Fibroblast of lung (primary cell): Measurements from ENCODE around the gene ZNF280A. TPM values are rescaled to one million over a fixed set of nuclear protein-coding genes. Genes with fewer than 3 reads are reported as not detected.

Experiments
- DNase-seq, 2 donors: peaks; one replicate each; pipeline versions ENCODE4 v3.0.0 to v3.0.0-alpha.2; 2010; ENCODE audit warnings: low read depth in 2 of 2
- H2AFZ ChIP-seq: 2 replicates; pipeline ENCODE4 v1.5.1; 2012; ENCODE audit warnings: low read length, control low read depth, inconsistent platforms
- H3K27ac ChIP-seq: 2 replicates; pipeline ENCODE4 v1.5.1; 2011; ENCODE audit warnings: low read length, control low read depth; ENCODE audit not compliant: insufficient read depth
- H3K27me3 ChIP-seq: 2 replicates; pipeline ENCODE4 v1.5.1; 2011; ENCODE audit warnings: mild to moderate bottlenecking, low read length; ENCODE audit not compliant: control insufficient read depth, insufficient read depth
- H3K36me3 ChIP-seq: 2 replicates; pipeline ENCODE4 v1.5.1; 2011; ENCODE audit warnings: low read length; ENCODE audit not compliant: control insufficient read depth, insufficient read depth
- H3K4me1 ChIP-seq: 2 replicates; pipeline ENCODE4 v1.5.1; 2011; ENCODE audit warnings: low read length; ENCODE audit not compliant: control insufficient read depth, insufficient read depth; ENCODE audit errors: extremely low read depth
- H3K4me2 ChIP-seq: 2 replicates; pipeline ENCODE4 v1.5.1; 2011; ENCODE audit warnings: low read length, control low read depth; ENCODE audit not compliant: insufficient read depth; ENCODE audit errors: extremely low read depth
- H3K4me3 ChIP-seq, 4 experiments: fragments of 200-600 bp in 1 of 4; sonication (generic) in 1 of 4; replicated peaks in 1 of 4; 2 replicates each; pipeline ENCODE4 v1.5.1; 2011 to 2016; ENCODE audit warnings: low read length in 4 of 4, low read depth in 3 of 4, mild to moderate bottlenecking in 3 of 4, control low read depth in 2 of 4, inconsistent platforms in 1 of 4, mixed read lengths in 1 of 4; ENCODE audit not compliant: insufficient read depth in 1 of 4; ENCODE audit errors: control extremely low read depth in 1 of 4
- H3K79me2 ChIP-seq: 2 replicates; pipeline ENCODE4 v1.5.1; 2012; ENCODE audit warnings: mild to moderate bottlenecking, low read length, inconsistent platforms; ENCODE audit not compliant: control insufficient read depth, insufficient read depth
- H3K9ac ChIP-seq: 2 replicates; pipeline ENCODE4 v1.5.1; 2011; ENCODE audit warnings: mild to moderate bottlenecking, low read length, control low read depth; ENCODE audit not compliant: insufficient read depth
- H3K9me3 ChIP-seq: 2 replicates; pipeline ENCODE4 v1.5.1; 2012; ENCODE audit warnings: low read depth, low read length; ENCODE audit not compliant: control insufficient read depth, insufficient read depth
- H4K20me1 ChIP-seq: 2 replicates; pipeline ENCODE4 v1.5.1; 2011; ENCODE audit warnings: low read length; ENCODE audit not compliant: control insufficient read depth, insufficient read depth; ENCODE audit errors: extremely low read depth
- EZH2 ChIP-seq: IDR thresholded peaks from 2 replicates; pipeline ENCODE4 v1.5.1; 2012; ENCODE audit warnings: low read length, control low read depth, mild to moderate bottlenecking; ENCODE audit errors: missing control alignments
- polyA plus RNA-seq, 2 donors: library from polyadenylated mRNA; depleted of rRNA in 1 of 2; stranded (reverse) in 1 of 2; unstranded in 1 of 2; fragments of >200 nt; gene quantifications; 2 replicates each; pipeline ENCODE4 v1.2.1, GENCODE V29; 2011 to 2012; ENCODE audit warnings: missing spikeins in 1 of 2
- total RNA-seq: library from RNA; depleted of rRNA; stranded (reverse); fragments of >200 nt; gene quantifications from 2 replicates; pipeline ENCODE4 v1.2.1, GENCODE V29; 2014
- TF ChIP-seq, protein P1 (sequence below), 2 donors: IDR thresholded peaks in 1 of 2; conservative IDR thresholded peaks in 1 of 2; 1 replicate in 1 of 2; 2 replicates in 1 of 2; pipeline ENCODE4 v1.5.1; 2011 to 2012; ENCODE audit warnings: low read length in 2 of 2, control low read depth in 1 of 2, inconsistent platforms in 1 of 2, low read depth in 1 of 2, mild to moderate bottlenecking in 1 of 2

The ZNF280A gene
- total and polyA plus RNA-seq, 2 donors (not counting 1 experiment from before 2014, with no cell fraction given), result not detected

DNA sequence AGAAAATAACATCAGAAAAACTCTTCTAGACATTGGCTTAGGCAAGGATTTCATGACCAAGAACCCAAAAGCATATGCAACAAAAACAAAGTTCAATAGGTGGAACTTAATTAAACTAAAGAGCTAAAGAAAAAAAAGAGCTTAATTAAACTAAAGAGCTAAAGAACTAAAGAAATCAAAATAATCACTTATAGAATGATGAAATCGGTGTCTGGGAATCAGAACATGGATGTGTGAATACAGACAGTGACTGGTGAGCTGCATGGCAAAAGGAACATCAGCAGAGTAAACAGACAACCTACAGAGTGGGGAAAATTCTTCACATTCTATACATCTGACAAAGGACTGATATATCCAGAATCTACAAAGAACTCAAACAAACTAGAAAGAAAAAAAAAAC is 53.0 kb downstream of the ZNF280A start:
- H3K79me2 ChIP-seq, result no peaks in the 10 kb centered on the region
- no peaks in the 10 kb centered on the region for H3K9me3 ChIP-seq
- H3K4me3 ChIP-seq, result no peak overlapping the region
- H3K9ac ChIP-seq, result no peak overlapping the region
- no peak for TF ChIP-seq EZH2
- TF ChIP-seq, protein P1, sequence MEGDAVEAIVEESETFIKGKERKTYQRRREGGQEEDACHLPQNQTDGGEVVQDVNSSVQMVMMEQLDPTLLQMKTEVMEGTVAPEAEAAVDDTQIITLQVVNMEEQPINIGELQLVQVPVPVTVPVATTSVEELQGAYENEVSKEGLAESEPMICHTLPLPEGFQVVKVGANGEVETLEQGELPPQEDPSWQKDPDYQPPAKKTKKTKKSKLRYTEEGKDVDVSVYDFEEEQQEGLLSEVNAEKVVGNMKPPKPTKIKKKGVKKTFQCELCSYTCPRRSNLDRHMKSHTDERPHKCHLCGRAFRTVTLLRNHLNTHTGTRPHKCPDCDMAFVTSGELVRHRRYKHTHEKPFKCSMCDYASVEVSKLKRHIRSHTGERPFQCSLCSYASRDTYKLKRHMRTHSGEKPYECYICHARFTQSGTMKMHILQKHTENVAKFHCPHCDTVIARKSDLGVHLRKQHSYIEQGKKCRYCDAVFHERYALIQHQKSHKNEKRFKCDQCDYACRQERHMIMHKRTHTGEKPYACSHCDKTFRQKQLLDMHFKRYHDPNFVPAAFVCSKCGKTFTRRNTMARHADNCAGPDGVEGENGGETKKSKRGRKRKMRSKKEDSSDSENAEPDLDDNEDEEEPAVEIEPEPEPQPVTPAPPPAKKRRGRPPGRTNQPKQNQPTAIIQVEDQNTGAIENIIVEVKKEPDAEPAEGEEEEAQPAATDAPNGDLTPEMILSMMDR (conservative IDR thresholded peaks at IDR 0.05 in 1 of 2, IDR thresholded peaks at IDR 0.05 in 1 of 2; ENCODE audit: low read depth in 1 of 2, low read length in 2 of 2), result no peak
- no peaks in the 10 kb centered on the region for H3K36me3 ChIP-seq
- no peaks in the 10 kb centered on the region for H3K27me3 ChIP-seq
- DNase-seq, result no peak
- H4K20me1 ChIP-seq, result no peaks in the 10 kb centered on the region
- no peak overlapping the region for H2AFZ ChIP-seq
- H3K4me1 ChIP-seq, result no peaks in the 10 kb centered on the region
- no peak overlapping the region for H3K4me2 ChIP-seq
- no peak overlapping the region for H3K27ac ChIP-seq

DNA sequence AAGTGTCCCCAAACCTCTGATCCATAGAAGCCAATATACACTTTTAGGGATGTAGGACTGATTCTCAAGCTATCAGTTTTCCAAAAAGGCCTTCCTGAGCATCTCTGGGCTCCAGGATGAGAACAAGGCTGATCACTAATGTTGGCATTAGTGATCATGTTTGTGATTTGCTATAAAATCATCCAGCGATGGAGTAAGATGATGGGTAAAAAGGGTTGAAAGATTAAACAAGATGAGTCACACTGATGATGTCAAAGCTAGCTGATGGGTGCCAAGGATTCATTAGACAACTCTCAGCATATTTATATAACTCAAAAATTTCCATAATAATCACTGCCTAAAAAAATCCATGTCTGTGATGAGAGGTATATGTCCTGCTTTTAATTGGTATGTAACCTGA is 54.3 kb downstream of the ZNF280A start:
- no peaks in the 10 kb centered on the region for H3K79me2 ChIP-seq
- H4K20me1 ChIP-seq, result no peaks in the 10 kb centered on the region
- DNase-seq, result no peak
- H3K36me3 ChIP-seq, result no peaks in the 10 kb centered on the region
- no peak for TF ChIP-seq EZH2
- TF ChIP-seq, protein P1 (conservative IDR thresholded peaks at IDR 0.05 in 1 of 2, IDR thresholded peaks at IDR 0.05 in 1 of 2; ENCODE audit: low read depth in 1 of 2, low read length in 2 of 2), result no peak
- no peak overlapping the region for H3K4me3 ChIP-seq
- no peaks in the 10 kb centered on the region for H3K9me3 ChIP-seq
- no peaks in the 10 kb centered on the region for H3K4me1 ChIP-seq
- H3K4me2 ChIP-seq, result no peak overlapping the region
- no peaks in the 10 kb centered on the region for H3K27me3 ChIP-seq
- H3K9ac ChIP-seq, result no peak overlapping the region
- no peak overlapping the region for H3K27ac ChIP-seq
- no peak overlapping the region for H2AFZ ChIP-seq

DNA sequence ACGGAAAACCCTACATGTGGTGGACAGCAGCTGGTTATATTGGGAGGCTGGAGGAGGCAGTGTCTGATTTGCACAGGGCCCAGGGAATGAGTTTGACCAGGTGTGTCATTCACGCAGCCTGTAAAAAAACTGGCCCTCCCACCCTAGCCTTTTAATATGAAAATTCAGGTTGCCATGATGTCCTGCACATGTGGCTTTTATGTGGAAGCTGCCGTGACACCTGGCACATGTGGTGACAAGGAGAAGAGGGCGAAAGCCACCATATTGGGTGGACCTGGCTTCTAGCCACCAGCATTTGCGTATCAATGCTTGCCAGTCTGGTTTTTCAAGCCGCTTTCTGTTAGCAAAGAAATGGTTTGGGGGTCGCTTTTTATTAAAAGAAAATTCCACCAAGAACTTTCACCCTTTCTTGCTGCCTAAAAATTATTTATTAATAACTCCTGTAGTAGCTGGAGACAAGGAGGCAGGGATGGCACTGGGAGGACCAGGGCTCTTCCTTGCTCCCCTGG is 54.9 kb downstream of the ZNF280A start:
- Histone ChIP-seq H3K9ac (no peak overlapping the region), H3K36me3 (no peaks in the 10 kb centered on the region)
- TF ChIP-seq EZH2, result no peak
- TF ChIP-seq, protein P1 (conservative IDR thresholded peaks at IDR 0.05 in 1 of 2, IDR thresholded peaks at IDR 0.05 in 1 of 2; ENCODE audit: low read depth in 1 of 2, low read length in 2 of 2), result no peak

More for the DNA sequence above, 54.9 kb downstream of the ZNF280A start:
- H3K9me3 ChIP-seq, result no peaks in the 10 kb centered on the region
- H4K20me1 ChIP-seq, result no peaks in the 10 kb centered on the region
- no peak overlapping the region for H2AFZ ChIP-seq
- no peaks in the 10 kb centered on the region for H3K79me2 ChIP-seq
- no peaks in the 10 kb centered on the region for H3K4me1 ChIP-seq
- no peaks in the 10 kb centered on the region for H3K27me3 ChIP-seq
- no peak overlapping the region for H3K4me2 ChIP-seq
- H3K4me3 ChIP-seq, result no peak overlapping the region
- DNase-seq, result no peak
- no peak overlapping the region for H3K27ac ChIP-seq
